OCI-LY1 (cell line): Measurements from ENCODE around the gene KRT3.

Source experiments
- H2AFZ ChIP-seq: fragments of 200-600 bp; sonication (generic), shearing (Covaris generic); 2 replicates; pipeline ENCODE4 v1.6.0; 2014; ENCODE audit warnings: antibody characterized with exemption, mild to moderate bottlenecking, low read length
- H3F3A ChIP-seq: fragments of 200-600 bp; sonication (generic), shearing (Covaris generic); 2 replicates; pipeline ENCODE4 v1.6.0; 2014; ENCODE audit warnings: mild to moderate bottlenecking, antibody characterized with exemption, low read length, moderate library complexity; ENCODE audit not compliant: insufficient read depth
- H3K27ac ChIP-seq: fragments of 200-600 bp; sonication (generic); 2 replicates; pipeline ENCODE4 v1.5.1; 2014; ENCODE audit warnings: low read length, mixed run types, mild to moderate bottlenecking, low read depth; ENCODE audit not compliant: poor library complexity, severe bottlenecking
- H3K27me3 ChIP-seq: fragments of 200-600 bp; sonication (generic); 2 replicates; pipeline ENCODE4 v1.6.0; 2014; ENCODE audit warnings: antibody characterized with exemption, mild to moderate bottlenecking, low read length, moderate library complexity; ENCODE audit not compliant: insufficient read depth
- H3K36me3 ChIP-seq: fragments of 200-600 bp; sonication (generic); 2 replicates; pipeline ENCODE4 v1.6.1; 2014; ENCODE audit warnings: mild to moderate bottlenecking, antibody characterized with exemption, low read length, moderate library complexity, mixed read lengths; ENCODE audit not compliant: insufficient read depth
- H3K4me1 ChIP-seq: fragments of 200-600 bp; sonication (generic); 2 replicates; pipeline ENCODE4 v1.5.1; 2014; ENCODE audit warnings: mild to moderate bottlenecking, low read length, moderate library complexity; ENCODE audit not compliant: insufficient read depth, severe bottlenecking
- H3K4me2 ChIP-seq: fragments of 200-600 bp; sonication (generic), shearing (Covaris generic); 2 replicates; pipeline ENCODE4 v1.6.1; 2014; ENCODE audit warnings: low read length
- H3K4me3 ChIP-seq: fragments of 200-600 bp; sonication (generic); 2 replicates; pipeline ENCODE4 v1.5.1; 2014; ENCODE audit warnings: low read length, low read depth, mild to moderate bottlenecking, mixed read lengths; ENCODE audit not compliant: poor library complexity, severe bottlenecking
- H3K79me2 ChIP-seq: fragments of 200-600 bp; shearing (Covaris generic); 2 replicates; pipeline ENCODE4 v1.6.1; 2016; ENCODE audit warnings: mixed run types, low read length, mixed read lengths; ENCODE audit not compliant: insufficient read depth
- H3K9ac ChIP-seq: fragments of 200-600 bp; sonication (generic), shearing (Covaris generic); 2 replicates; pipeline ENCODE4 v1.6.1; 2014; ENCODE audit warnings: mild to moderate bottlenecking, low read length, mixed read lengths
- H3K9me2 ChIP-seq: fragments of 200-600 bp; sonication (generic), shearing (Covaris generic); 2 replicates; pipeline ENCODE4 v1.6.1; 2014; ENCODE audit warnings: low read depth, mild to moderate bottlenecking, low read length, mixed read lengths
- H3K9me3 ChIP-seq: fragments of 200-600 bp; shearing (Covaris generic); 2 replicates; pipeline ENCODE4 v1.6.1; 2014; ENCODE audit warnings: low read length, mixed read lengths
- H4K20me1 ChIP-seq: fragments of 200-600 bp; sonication (generic), shearing (Covaris generic); 2 replicates; pipeline ENCODE4 v1.6.0; 2016; ENCODE audit warnings: mild to moderate bottlenecking, low read length; ENCODE audit not compliant: insufficient read depth
- EZH2 ChIP-seq: fragments of 200-600 bp; sonication (generic), shearing (Covaris generic); IDR thresholded peaks from 2 replicates; pipeline ENCODE4 v1.8.0; 2017; ENCODE audit warnings: borderline replicate concordance, mixed run types, mild to moderate bottlenecking, antibody characterized with exemption, low read length, moderate library complexity, mixed read lengths
- TF ChIP-seq, protein P1 (sequence below): fragments of 200-600 bp; sonication (generic), shearing (Covaris generic); IDR thresholded peaks from 2 replicates; pipeline ENCODE4 v1.5.1; 2017; ENCODE audit warnings: mild to moderate bottlenecking, antibody characterized with exemption, low read length, moderate library complexity, mixed read lengths

The KRT3 gene

DNA sequence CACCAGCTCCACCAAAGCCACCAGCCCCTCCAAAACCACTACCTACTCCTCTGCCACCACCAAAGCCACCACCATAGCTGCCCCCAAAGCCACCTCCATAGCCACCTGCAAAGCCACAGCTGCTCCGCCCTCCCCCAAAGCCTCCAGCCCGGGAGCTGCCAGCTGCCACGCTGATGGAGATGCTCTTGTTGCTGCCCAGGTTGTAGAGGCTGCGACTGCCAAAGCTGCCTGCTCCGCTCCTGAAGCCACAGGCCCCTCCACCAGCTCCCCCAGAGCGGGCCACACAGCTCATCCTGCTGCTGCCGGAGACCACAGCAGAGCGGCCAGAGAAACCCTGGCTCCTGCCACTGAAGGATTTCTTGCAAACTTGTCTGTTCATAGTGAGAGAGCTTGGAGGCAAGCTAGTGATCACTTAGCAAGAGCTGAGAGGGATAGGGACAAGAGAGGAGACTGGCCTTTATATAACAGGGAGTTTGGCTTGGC lies 19.0 kb downstream of the KRT3 start, which contains the start of gene KRT76:
Gene KRT76 (minus strand): TSS at position 433 of the 483 bp plus-strand sequence. CDS start 54 bp downstream, at position 379.
- no peak within 1 kb of the TSS for H2AFZ ChIP-seq
- peaks cover 3% of the 10 kb centered on the region; the same call in 1 of the 2 replicates for H3K27me3 ChIP-seq
- H3K36me3 ChIP-seq: no peaks in the 10 kb centered on the region
- TF ChIP-seq, protein P1, sequence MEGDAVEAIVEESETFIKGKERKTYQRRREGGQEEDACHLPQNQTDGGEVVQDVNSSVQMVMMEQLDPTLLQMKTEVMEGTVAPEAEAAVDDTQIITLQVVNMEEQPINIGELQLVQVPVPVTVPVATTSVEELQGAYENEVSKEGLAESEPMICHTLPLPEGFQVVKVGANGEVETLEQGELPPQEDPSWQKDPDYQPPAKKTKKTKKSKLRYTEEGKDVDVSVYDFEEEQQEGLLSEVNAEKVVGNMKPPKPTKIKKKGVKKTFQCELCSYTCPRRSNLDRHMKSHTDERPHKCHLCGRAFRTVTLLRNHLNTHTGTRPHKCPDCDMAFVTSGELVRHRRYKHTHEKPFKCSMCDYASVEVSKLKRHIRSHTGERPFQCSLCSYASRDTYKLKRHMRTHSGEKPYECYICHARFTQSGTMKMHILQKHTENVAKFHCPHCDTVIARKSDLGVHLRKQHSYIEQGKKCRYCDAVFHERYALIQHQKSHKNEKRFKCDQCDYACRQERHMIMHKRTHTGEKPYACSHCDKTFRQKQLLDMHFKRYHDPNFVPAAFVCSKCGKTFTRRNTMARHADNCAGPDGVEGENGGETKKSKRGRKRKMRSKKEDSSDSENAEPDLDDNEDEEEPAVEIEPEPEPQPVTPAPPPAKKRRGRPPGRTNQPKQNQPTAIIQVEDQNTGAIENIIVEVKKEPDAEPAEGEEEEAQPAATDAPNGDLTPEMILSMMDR: no peak
- TF ChIP-seq EZH2: no peak
- no peaks in the 10 kb centered on the region for H3K4me1 ChIP-seq
- H3K9me3 ChIP-seq: no peaks in the 10 kb centered on the region
- H3F3A ChIP-seq: no peaks in the 10 kb centered on the region
- H3K9ac ChIP-seq: no peak within 1 kb of the TSS
- H3K4me2 ChIP-seq: no peak within 1 kb of the TSS
- no peaks in the 10 kb centered on the region for H4K20me1 ChIP-seq
- H3K79me2 ChIP-seq: no peaks in the 10 kb centered on the region
- no peaks in the 10 kb centered on the region for H3K9me2 ChIP-seq
- H3K4me3 ChIP-seq: no peak within 1 kb of the TSS
- no peak within 1 kb of the TSS for H3K27ac ChIP-seq

DNA sequence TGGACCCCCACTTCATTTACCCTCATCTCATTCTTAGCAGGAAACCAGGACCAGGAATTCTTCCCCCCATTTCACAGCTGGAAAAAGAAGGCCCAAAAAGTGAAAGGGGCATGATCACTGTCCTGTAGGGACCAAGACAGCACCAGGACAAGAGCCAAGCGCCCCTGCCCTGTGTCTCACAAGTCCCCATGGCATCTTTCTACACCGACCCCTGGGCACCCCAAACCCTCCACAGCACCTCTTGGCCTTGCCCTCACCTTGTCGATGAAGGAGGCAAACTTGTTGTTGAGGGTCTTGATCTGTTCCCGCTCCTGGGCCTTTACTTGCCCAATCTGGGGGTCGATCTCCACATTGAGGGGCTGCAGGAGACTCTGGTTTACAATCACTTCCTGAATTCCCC lies 19.5 kb downstream of the KRT3 start:
- Histone ChIP-seq H3K9me2 (no peaks in the 10 kb centered on the region), H3K79me2 (no peaks in the 10 kb centered on the region), H2AFZ (no peak overlapping the region), H3K36me3 (no peaks in the 10 kb centered on the region), H3K27me3 (peaks cover 3% of the 10 kb centered on the region; the same call in 1 of the 2 replicates), H3F3A (no peaks in the 10 kb centered on the region), H3K4me1 (no peaks in the 10 kb centered on the region), H3K9ac (no peak overlapping the region), H3K4me3 (no peak overlapping the region), H3K27ac (no peak overlapping the region), H4K20me1 (no peaks in the 10 kb centered on the region), H3K9me3 (no peaks in the 10 kb centered on the region), H3K4me2 (no peak overlapping the region)
- TF ChIP-seq, protein P1: no peak
- no peak for TF ChIP-seq EZH2

GRCh38 chr12:52774629-52775250 lies 21.2 kb downstream of the KRT3 start:
- Histone ChIP-seq H3K9me2 (no peaks in the 10 kb centered on the region), H3K27me3 (peaks cover 3% of the 10 kb centered on the region; the same call in 1 of the 2 replicates), H3F3A (no peaks in the 10 kb centered on the region), H3K4me1 (no peaks in the 10 kb centered on the region), H3K4me2 (no peak overlapping the region), H4K20me1 (no peaks in the 10 kb centered on the region), H3K79me2 (no peaks in the 10 kb centered on the region), H3K36me3 (no peaks in the 10 kb centered on the region), H2AFZ (no peak overlapping the region), H3K27ac (no peak overlapping the region), H3K4me3 (no peak overlapping the region), H3K9ac (no peak overlapping the region), H3K9me3 (no peaks in the 10 kb centered on the region)
- TF ChIP-seq EZH2: no peak
- TF ChIP-seq, protein P1: no peak
